ENCODE results near the gene CHID1.
A peak's percentile ranks its signal among the peaks of the same experiment; 100 is the strongest.

CHID1 gene

DNA sequence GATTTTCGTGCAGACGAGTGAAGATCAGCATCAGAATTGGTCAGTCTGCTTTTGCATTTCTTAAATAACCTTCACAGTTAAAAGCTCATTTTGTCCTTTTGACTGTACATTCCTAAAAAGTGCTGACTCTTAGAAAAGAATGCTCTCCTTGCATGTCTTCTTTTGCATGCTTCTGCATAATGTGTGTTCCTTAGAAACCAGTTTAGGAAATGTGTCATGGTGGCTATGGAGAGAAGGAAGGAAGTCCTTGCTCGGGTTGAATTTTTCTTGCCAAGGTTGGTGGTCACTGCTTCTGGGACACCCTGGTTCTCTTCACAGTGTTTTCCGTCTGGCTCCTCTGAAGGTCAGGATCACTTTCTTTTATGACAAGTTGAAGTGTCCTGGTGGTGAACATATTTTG is 21.8 kb upstream of the CHID1 start:
- DNase-seq = no peak

DNA sequence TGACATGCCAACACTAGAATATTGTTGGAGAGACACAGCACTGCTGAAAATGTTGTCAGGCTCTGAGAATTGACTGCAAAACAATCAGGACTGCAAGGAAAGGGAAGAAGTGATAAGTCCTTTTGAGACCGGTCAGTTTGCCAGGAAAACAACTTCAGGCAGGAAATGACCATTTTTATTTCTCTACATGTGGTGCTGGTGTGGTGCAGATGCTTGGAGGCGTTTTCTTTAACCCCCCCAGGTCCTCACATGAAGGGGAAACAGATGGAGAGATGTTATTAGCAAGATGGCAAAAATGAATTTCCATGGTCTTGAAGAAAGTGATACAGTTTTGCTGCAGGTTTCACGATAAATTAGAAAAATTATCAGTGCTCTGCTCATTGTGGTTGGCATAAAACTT is 20.8 kb upstream of the CHID1 start:
- no peak for DNase-seq

DNA sequence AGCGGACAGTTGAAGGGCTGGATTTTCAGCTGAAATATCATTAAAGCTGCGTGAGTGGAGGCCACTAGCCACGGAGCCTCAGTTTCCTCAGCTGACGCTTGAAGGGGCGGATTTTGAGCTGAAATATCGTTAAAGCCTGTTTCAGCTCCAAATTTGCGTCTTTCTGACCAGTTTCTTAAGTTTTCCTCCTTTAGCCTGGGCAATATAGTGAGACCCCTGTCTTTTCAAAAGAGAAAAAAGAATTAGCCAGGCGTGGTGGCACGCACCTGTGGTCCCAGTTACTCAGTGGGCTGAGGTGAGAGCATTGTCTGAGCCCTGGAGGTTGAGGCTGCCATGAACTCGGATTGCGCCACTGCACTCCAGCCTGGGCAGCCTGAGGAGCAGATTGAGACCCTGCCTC is 18.8 kb upstream of the CHID1 start:
- no peak for DNase-seq

DNA sequence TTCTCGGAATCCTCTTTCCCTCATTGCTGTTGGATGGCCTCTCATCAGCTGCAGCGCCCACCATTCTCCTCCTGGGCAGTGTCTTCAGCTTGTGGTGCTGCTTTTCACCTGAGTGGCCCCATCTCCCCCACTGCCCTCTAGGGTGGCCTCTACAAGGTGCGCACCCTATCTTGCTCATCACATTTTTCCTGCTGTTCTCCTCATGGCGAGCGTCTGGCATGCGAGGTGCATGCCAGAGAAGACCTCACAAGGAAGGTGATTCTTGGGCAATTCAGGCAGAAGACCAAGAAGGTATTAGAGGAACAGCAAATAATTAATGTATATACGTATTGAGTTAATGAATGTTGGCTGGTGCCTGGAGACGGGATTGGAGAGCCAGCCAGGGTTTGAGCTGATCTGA is 18.2 kb upstream of the CHID1 start:
- no peak for DNase-seq

DNA sequence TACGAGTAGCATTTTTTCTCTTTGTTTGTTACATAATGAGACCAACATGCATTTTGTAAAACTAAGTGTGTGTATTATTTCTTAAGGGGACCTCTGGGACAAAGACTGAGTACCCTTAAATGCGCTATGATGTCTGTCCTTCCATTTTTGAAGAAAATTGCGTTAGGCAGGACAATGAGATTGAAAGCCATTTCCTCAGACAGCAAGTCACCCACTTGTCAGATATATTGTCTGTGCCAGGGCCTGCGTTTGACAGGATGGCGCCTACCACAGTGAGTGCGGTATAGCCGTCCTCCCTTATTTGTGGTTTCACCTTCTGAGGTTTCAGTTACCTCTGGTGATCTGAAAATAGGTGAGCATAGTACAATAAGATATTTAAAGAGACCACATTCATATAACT is 17.3 kb upstream of the CHID1 start:
- peak; percentile 30 for DNase-seq

DNA sequence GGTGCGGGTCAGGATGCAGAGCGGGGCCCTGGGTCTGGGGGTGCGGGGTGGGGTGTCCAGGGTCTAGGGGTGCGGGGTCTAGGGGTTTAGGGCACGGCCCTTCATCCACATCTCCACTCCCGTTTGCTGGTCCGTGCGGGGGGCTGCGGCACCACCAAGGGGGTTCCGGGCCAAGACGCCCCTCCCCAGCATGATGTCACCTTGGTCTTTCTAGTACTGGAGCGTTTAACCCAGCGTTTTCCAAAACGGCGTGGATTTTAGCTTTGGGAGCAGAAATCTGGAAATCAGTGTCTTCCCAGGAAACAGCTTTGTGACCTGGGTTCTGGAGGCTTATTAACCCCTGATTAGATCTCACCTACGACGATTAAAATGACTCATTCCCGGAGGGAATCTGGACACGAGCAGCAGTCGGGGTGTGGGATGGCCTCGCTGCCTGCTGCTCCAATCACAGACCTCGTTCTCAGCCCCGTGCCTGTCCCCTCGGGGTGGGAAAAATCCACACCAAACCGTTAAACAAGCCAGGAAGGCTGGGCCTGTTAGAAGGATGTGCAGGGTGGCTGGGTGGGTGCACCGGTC is 15.8 kb upstream of the CHID1 start:
- no peak for DNase-seq

DNA sequence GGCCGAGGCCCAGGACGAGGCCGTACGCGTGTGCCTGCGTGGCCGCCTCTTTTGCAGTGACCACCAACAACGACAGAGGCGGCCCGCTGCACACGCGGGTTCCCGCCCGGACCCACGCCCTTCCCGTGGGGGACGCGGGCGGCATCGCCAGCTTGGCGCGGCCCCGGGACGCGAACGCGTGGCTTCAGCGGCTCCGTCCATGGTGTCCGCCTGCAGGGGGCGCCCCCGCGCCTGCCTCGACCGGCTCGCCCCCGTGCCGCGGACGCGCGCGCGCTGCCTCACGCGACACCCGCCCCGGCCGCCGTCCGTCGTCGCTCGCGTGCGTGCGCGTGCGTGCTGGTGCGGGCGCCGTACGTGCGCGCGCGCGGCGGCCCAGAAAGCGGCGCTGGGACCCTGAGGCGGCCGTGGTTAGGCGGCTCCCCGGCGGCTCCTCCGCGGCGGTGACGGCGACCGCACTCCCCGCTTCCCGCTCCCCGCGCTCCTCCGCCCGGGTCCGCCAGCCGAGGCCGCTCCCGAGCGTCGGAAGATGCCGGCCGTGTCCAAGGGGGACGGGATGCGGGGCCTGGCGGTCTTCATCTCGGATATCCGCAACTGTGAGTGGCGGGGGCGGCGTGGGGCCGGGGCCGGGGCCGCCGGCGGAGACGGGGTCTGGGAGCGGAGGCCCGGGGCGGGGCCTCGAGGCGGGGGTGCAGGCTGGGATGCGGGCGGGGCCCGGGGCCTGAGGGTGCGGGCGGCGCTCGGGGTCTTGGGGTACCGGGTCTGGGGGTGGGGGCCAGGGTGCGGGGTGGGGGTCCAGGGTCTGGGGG is 15.1 kb upstream of the CHID1 start, which contains the start of gene AP2A2:
TSS of gene AP2A2 (plus strand) at position 375 of the 806 bp plus-strand sequence. CDS start at position 527, 152 bp downstream.
- peak; percentile 90 for DNase-seq

DNA sequence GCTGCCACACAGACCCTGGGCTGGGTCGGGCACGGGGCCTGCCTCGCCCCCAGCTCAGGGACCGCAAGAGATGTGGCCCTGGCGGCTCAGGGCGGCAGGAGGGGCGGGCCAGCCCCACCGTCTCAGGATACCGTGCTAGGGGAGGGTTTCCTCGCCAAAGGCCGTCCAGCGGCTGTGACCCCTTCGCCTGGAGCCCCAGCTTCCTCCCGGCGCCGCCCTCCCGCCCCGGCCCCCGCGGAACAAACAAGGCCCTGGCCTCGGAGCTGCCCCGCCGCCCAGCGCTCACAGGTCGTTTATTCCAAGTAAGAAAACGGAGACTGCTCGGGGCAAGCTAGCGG is 14.5 kb upstream of the CHID1 start:
- DNase-seq = no peak

DNA sequence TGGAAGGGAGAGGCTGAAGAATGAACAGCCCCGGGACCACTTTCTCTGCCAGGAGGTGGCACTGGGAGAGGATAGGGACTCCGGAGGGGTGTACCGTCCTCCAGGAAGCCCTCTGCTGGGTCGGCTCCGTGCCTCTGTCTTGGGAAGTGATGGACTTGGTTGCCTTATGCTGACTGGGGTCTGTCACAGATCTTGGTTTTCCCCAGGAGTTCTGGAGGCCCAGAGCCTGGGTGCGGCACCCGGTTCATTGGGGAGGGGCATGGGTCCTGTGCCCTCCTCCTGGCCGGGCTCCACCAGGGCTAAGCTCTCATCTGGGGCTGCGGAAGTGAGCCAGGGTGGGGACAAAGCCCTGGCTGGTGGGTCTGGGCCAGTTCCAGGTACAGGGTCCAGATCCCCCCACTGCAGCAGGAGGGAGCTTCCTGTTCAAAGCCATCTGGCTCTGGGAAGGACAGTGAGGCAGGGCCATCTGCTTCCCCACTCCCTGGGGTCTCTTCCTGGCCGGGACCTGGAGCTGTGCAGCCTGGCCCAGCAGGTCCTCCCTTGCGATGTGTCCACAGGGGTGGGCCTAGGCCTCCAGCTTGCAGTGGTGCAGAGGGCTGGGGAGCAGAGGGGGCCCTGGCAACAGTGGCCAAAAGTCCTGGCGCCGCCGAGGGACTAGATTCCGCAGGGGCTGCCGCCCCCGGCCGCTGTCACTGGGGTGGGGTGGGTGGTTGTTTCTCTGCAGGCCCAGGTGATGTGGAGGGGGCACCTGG is 14.0 kb upstream of the CHID1 start:
- no peak for DNase-seq

DNA sequence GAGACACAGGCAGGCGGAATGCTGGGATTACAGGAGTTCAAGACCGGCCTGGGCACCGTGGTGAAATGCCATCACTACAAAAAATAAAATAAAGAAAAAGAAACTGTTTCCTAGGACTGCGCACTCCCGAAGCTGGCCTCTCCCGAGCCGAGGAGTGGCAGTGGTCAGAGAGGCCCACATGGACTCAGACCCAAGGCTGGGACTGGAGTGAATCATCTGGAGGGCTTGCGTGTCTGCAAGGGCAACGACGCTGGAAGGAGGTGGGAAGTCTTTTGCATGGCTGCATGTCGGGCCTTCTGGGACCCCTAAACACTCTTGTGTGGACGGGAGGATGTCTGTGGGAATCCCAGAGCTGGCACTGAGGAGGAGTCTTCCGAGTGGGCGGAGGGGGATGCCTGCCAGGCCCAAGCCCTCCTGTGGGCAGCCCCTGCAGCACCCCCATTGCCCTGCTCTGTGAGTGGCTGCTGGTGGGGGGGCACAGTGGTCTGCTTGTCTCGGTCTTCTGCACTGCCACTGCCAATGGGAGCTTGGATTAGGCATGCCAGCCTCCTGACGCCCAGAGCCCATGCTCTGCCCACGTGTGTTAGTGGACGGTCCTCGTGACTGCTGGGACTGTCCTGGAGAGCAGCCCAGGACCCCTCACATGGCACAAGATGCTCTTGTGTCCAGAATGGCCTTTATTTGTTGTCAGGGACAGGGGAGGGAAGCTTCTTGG is 13.2 kb upstream of the CHID1 start:
- no peak for DNase-seq

DNA sequence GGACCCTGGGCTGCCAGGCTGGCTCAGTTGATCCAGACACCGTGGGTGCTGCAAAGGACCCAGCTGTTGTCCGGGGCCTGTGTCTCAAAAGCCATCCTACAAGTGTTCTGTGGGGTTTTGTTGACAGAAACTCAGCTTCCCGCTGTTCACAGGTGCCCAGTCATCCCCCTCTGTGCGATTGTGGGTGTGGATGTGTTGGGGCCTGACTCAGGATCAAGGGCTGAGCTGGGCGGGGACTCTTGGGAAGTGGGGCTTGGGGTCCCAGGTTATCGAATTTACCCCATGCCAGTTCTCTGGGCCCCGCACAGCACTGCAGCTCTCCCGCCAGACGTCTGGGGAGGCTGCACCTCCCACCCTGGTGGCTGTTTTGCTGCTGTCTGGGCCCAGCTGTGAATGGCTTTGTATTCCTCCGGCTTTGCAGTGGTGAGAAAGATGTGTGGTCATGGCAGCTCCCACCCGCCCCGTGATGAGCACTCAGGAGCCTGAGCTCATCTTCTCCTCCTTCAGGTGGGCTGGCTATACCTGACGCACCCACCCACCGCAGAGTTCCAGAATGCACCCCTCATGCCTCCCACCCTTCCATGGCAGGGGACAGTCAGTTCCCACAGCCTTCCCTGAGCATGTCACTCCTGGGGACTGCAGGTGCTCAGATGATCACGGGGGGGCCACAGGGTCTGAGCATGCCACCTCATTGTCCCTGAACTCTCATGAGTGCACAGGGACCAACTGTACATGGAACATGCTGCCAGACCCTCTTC is 11.5 kb upstream of the CHID1 start:
- no peak for DNase-seq

DNA sequence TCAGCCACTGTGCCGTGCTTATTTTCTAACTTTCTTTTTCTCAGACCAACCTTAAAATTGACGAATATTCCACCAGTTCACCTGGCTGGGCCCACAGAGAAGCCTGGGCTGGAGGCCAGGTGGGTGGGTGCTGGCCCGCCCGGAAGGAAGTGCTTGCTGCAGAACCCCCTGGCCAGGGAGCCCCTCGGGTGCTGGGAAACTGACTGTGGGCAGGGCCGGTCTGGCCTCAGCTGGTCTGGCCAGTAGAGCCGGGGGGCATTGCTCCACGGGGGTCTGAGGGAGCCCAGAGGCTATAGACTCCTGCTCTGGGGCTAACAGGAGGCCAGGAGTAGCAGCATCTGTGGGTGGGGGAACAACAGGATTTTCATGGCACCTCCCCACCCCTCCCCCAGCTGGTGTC is 6.8 kb upstream of the CHID1 start:
- DNase-seq = no peak

DNA sequence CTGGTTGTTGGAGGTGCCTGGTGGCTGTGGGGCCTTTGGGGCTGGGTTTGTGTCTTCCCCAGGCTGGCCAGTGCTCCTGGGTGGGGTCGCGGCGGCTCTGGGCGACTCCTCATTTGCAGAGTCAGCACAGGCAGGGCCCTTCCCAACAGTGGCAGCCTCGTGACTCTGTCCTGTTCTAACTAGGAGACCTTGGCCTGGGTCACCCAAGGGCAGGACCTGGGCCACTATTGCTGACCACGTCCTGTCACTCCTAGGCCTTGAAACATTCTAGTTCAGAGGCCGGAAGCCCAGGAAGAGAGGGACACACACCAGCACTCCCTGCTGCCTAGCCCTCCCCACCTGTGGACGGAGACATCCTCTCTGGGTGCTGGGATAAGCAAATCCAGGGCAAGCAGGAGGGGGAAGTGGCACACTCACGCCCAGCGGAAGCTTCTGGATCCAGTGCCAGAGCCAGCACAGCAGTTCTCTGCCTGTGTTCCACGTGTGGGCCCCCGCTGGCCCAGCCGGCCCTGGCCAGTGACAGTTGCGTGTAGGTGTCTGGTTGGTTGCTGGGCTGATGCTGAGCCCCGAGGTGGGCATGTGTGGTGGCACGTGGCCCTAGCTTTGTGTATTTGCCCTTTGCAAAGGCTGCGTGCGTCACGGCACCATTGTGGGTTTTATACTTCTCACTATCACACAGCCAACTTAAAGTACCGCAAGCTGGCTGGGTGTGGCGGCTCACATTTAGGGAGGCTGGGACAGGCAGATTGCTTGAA is 4.3 kb upstream of the CHID1 start:
- DNase-seq = no peak

DNA sequence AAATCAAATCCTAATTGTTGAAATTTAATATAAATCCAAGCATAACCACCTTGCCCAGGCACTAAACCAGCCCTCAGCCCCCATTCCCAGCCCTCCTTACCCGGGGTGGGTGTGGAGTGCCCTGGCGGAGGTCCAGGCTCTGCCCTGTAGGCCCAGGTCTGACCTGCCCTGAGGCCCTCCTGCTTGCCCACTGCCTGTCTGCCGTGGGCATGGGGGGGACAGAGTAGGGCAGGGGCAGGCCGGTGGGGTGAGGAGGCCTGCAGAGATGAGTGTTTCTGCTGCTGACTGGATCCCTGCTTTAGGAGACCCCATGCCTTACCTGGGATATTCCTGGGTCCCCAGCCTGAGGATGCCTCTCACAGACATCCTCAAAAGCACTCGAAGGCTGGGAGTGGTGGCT is 3.6 kb upstream of the CHID1 start:
- DNase-seq = no peak

DNA sequence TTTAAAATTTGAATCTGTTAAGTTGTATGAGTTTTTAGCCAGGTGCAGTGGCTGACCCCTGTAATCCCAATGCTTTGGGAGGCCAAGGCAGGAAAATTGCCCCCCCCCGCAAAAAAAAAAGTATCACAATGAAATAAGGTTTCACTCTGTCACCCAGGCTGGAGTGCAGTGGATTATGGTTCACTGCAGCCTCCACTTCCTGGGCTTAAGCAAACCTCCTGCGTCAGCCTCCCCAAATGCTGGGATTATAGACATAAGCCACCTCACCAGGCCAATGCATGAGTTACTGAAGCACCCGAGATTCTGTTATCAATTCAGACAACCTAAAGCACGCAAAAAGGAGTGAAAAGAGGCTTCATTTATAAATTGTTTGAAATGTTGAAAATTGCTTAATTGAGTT is 2.4 kb upstream of the CHID1 start:
- no peak for DNase-seq

DNA sequence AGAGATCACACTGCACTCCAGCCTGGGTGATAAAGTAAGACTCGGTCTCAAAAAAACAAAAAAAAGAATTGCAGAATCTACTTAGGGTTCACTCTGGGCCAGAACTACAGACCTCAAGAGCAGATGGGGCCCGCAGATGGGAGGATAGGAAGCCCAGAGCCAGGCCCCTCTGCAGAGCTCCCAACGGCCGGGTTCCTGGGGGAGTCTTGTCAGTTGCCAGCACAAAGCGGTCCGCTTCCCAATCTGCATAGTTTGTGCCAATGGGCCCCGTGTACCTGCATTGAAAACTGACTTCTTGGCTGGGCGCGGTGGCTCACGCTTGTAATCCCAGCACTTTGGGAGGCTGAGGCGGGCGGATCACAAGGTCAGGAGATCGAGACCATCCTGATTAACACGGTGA is 1.7 kb upstream of the CHID1 start:
- no peak for DNase-seq

DNA sequence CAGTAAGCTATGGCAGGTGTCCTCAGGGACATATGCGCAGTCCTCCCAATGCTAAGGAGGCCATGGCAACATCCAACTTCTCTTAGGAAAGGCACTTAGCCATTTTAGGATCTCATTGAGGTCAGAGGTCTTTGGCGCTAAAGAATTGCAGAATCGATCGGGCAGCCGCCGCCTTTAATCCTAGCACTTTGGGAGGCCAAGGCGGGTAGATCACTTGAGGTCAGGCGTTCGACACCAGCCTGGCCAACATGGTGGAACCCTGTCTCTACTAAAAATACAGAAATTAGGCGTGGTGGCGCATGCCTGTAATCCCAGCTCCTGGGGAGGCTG is 1.2 kb upstream of the CHID1 start:
- no peak for DNase-seq

DNA sequence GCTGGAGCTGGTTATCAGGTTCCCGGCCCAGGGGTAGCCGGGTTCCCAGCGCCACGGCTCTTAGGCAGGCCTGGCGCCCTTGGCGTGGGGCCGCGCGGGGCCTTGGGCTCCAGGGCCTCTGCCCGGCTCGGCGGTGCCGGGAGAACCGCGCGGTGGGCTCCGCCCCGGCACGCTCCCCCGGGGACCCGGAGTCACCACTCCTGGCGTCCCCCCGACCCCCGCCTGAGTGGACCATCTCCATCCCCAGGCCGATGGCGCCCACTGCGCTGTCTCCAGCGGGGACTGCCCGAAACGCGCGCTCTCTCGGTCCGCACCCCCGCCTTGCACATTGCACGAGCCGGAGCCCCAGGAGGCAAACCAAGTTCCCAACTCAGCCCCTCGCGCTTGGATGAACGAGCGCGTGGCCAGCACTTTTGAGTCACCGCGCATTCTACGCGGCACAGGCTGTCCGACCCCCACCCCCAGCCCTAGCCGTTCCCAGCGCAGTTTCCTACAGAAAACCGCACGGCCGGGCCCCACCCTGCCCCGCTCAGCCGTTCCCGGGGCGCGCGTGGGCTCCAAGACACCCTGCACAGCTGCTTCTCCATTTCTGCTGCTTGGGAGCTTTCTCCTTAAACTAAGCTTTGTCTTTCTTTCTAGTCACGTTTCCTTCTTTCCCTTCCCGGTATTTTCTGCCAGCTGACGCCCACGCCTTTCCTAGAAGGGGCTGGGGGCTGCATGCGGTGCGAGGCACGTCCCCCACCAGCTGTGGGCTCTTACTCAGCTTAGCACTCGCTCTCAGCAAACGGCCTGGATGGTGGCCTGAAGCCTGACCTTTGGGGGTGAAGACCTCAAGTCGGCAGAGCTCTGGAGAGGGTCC is 650 bp upstream of the CHID1 start:
- peak; percentile 14 for DNase-seq

DNA sequence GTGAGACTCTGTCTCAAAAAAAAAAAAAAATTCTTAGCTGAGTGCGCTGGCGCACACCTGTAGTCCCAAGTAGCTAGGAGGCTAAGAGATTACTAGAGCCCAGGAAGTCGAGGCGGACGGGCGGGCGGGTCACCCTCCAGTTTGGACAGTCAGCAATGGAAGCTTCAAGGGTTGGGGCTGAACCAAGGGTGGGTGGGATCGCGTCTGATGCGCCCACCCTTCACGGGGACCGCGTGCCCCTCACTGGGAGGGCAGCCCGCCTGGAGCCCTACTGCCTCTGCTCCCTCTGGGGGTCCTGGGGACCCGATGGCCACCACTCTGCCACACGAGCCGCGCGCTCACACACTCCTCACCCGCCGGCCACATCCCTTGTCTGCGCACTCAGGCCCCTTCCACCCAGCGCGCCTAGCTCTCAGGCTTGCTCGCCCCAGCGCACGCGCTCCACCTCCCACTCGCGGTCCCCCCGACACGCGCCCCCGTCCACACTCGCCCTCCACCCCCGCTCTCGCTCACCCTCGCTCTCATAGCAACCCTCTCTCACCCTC is 494 bp downstream of the CHID1 start:
- DNase-seq = no peak

DNA sequence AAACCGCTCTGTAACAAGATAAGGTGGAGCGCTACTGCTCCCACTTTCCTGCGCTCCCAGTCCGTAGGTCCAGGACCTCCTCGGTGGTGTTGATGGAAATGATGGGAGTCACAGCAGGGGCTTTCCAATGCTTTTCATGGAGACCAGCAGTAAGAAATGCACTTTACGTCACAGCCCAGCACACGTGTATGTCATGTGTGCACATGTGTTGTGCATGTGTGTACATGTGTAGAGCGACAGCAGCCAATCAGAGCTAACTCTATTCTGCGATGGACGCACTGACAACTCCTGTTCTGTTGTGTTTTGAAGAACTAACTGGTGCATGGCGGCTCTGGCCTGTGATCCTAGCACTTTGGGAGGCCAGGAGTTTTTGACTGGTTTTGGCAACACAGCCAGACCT is 1.2 kb downstream of the CHID1 start:
- DNase-seq = no peak

DNA sequence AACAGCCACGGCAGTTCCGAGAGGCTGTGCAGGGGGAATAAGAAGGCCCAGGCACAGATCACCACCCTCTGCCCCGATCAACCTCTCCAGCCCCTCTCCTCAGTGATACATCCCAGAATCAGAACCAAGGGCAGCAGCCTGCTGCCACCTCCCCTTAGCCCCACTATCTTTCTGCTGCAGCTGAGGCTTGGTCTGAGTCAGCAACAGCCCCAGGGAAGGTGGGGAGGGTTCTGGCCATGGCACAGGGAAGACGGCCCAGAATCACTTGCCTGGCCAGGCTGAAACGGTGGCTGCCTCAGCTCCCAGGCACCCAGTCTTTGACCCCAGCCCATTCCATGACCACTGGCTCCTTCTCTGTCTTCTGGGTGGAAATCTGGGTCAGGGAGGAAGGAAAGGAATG is 2.3 kb downstream of the CHID1 start:
- DNase-seq = no peak

Data from activated CD4-positive, alpha-beta T cell treated with anti-CD3 and anti-CD28 coated beads, Interleukin-2, amount 50 U/mL, for 1 hour (primary cell).